ENCODE measurements around the gene APBA2.

Gene APBA2

DNA sequence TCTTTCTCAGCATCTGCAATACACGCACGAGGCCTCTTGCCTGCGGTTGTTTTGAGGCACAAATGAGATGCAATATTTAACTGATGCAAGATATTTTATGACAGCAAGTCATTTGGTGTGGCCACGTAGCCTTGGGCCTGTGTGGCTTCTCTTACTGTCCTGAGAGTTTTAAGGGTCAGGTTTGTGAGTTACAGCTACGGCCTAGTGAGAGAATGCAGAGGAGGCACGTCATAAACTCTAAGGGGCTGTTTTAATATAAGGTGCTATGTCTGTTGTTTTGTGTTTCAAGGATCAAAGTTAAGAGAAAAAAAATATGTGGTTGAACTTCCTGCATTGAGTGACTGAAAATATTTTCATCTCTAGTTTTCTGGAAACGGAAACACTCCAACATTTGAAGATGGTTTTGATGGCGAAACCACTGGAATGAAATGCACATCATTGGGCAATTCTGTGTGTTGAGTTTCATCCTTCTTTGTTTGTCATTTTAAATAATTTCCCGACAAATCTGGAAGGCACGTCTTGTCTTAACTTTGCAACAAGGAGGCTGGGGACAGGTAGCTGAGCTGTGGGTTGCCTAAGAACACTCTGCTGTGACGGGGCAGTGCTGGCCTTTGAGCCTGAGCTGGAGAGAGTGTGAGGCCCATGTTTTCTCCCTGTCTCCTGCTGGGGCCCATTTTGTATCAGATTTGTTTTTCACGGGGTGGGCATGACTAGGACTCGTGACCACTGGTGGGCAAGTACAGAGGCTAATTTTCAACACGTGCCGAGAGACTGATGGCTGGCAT is 5.1 kb downstream of the APBA2 start:
- no peak for DNase-seq (ENCODE audit: low read depth)
- TF ChIP-seq, protein P1, sequence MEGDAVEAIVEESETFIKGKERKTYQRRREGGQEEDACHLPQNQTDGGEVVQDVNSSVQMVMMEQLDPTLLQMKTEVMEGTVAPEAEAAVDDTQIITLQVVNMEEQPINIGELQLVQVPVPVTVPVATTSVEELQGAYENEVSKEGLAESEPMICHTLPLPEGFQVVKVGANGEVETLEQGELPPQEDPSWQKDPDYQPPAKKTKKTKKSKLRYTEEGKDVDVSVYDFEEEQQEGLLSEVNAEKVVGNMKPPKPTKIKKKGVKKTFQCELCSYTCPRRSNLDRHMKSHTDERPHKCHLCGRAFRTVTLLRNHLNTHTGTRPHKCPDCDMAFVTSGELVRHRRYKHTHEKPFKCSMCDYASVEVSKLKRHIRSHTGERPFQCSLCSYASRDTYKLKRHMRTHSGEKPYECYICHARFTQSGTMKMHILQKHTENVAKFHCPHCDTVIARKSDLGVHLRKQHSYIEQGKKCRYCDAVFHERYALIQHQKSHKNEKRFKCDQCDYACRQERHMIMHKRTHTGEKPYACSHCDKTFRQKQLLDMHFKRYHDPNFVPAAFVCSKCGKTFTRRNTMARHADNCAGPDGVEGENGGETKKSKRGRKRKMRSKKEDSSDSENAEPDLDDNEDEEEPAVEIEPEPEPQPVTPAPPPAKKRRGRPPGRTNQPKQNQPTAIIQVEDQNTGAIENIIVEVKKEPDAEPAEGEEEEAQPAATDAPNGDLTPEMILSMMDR (IDR thresholded peaks at IDR 0.05; ENCODE audit: control insufficient read depth, extremely low read depth, insufficient read depth) = no peak
- no peak overlapping the region for H3K4me3 ChIP-seq (ENCODE audit: low read depth, low read length)

DNA sequence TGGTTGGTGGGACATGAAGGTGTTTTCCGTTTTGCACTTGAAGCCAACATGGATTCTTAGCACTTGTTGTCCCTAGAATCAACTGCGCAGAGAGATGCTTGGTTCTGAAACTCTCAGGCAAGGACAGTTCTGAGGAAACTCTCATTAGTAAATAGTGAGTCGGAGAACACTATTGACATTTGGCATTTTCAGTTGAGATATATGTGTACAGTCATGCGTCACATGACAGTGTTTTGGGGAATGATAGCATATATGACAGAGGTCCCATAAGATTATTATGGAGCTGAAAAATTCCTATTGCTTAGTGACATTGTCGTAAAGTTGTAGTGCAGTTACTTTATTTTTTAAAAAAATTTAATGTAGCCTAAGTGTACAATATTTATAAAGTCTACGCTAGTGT is 5.8 kb downstream of the APBA2 start:
- DNase-seq (ENCODE audit: low read depth) = no peak
- H3K4me3 ChIP-seq (ENCODE audit: low read depth, low read length) = no peak overlapping the region
- TF ChIP-seq, protein P1 (IDR thresholded peaks at IDR 0.05; ENCODE audit: control insufficient read depth, extremely low read depth, insufficient read depth) = no peak

DNA sequence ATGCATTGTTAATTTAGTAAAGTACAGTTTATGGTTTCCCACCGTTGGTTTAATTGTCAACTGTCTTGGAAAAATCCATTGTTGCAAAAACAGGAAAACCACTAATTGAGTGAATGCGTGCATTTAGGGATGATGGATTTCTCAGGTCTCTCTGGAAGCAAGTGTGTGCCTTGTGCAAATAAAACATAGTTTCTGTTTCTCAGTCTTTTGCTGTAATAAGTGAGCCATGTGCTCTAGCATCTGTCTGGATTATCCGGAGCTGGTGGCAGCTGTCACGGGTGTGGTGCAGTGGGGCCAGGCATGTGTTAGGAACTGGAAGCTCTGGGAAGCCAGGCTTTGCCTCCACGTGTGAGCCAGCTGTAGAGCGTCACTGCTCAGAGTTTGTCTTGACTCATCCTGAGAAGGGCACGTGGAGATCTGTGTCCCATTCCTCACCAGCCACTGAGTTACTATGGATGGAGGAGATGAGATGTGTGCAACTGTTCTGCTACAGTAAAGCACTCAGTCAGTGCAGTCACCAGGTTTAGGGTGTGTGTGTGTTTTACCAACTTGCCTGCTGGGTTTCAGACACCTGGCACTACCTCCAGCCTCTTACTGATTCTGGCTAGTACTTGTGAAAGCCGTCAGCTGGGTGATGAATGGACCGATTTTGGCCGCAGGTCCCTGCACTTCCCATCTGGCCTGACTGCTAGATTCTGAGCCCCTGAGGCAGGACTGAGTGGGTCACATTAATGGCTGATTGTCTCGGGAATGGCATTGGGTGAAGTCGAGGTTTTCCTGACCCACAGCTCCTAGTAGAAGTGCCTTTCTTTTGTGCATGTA is 7.2 kb downstream of the APBA2 start:
- TF ChIP-seq, protein P1 (IDR thresholded peaks at IDR 0.05; ENCODE audit: control insufficient read depth, extremely low read depth, insufficient read depth) = no peak
- H3K4me3 ChIP-seq (ENCODE audit: low read depth, low read length) = no peak overlapping the region
- no peak for DNase-seq (ENCODE audit: low read depth)

DNA sequence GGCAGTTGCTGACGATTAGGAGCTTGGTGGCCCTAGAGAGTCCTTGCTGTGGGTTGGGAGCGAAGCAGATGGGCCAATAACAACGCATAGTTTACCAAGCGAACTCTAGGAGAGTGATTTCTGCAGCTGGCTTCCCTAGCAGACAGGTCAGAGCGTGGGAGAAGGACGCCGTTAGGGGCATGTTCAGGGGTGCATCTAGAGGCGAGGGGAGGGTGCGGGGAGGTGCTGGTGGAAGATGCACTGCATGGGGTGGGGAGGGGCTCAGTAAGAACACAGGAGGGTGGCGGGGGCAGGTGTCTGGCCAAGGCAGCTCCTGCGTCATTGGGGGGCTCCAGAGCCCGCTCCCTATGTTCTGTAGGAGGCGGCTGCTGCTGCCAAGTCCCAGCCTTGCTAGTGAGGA is 8.9 kb downstream of the APBA2 start:
- DNase-seq (ENCODE audit: low read depth) = no peak
- TF ChIP-seq, protein P1 (IDR thresholded peaks at IDR 0.05; ENCODE audit: control insufficient read depth, extremely low read depth, insufficient read depth) = no peak
- no peak overlapping the region for H3K4me3 ChIP-seq (ENCODE audit: low read depth, low read length)

DNA sequence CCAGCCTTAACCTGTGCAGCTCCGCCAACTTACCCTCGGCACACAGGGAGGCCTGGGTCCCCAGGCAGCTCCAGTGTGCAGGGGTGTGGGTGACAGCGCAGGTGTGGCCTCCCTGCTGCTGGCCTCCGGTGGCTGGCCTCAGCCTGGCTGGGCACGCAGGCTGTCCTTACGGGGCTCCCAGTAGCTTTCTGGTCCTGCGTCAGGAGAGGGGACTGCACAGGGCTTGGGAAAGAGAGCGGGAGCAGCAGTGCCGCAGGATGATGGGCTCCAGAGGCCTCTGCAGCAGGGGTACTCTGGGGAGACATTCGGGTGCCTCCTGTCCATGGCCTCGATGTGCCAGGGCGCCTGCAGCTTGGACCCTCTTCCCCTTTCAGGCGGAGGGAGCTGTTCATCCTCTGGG is 9.4 kb downstream of the APBA2 start:
- H3K4me3 ChIP-seq (ENCODE audit: low read depth, low read length) = no peak overlapping the region
- no peak for DNase-seq (ENCODE audit: low read depth)
- TF ChIP-seq, protein P1 (IDR thresholded peaks at IDR 0.05; ENCODE audit: control insufficient read depth, extremely low read depth, insufficient read depth) = no peak

DNA sequence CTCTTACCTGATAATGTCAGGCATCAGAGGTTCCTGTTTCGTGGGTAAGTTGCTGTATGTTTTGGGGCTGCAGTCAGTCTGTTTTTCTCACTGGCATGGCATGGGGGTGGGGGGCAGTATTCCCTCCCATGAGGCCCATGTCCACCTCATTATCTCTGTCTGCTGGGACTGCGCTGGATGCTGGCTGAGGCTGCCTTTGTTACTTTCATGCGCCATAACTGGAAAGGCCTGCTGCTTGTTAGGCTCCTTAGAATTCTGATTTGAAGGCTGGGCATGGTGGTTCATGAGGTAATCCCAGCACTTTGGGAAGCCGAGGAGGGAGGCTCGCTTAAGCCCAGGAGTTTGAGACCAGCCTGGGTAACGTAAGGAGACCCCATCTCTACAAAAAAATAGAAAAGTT is 9.8 kb downstream of the APBA2 start:
- no peak for DNase-seq (ENCODE audit: low read depth)
- TF ChIP-seq, protein P1 (IDR thresholded peaks at IDR 0.05; ENCODE audit: control insufficient read depth, extremely low read depth, insufficient read depth) = no peak
- no peak overlapping the region for H3K4me3 ChIP-seq (ENCODE audit: low read depth, low read length)
